Panc1 (cell line): ENCODE measurements around the gene SMIM1. TPM values are rescaled to one million over a fixed set of nuclear protein-coding genes. Genes with fewer than 3 reads are reported as not detected.

Experiments
- ATAC-seq: fragments of 200-7000 bp; cut with Tn5 transposase; 2 replicates; pipeline ENCODE4 v1.9.1; 2020; ENCODE audit warnings: mild to moderate bottlenecking, moderate library complexity
- BruUV-seq: library from RNA; stranded (reverse); fragments of 400-500 nt; replicated peaks from 2 replicates; lab custom pipeline; 2021; lab: Mats Ljungman, UMichigan
- CTCF ChIA-PET: fragments of 300-600 bp; sonication (Branson Sonifier 250); formaldehyde crosslinking; loops from one replicate; lab custom pipeline; 2022; ENCODE audit warnings: antibody characterized with exemption; lab: Charles Lee
- POLR2A ChIA-PET: fragments of 300-600 bp; sonication (Branson Sonifier 250); formaldehyde crosslinking; loops from one replicate; lab custom pipeline; 2022; ENCODE audit warnings: antibody characterized with exemption; lab: Charles Lee
- DNase-seq: peaks from one replicate; pipeline ENCODE4 v3.0.0-alpha.2; 2010; ENCODE audit warnings: low read depth, low spot score
- H3K27ac ChIP-seq: 2 replicates; pipeline ENCODE4 v1.5.1; 2011; ENCODE audit warnings: mild to moderate bottlenecking, low read length, inconsistent platforms
- H3K27me3 ChIP-seq: fragments of 200-500 bp; sonication (Bioruptor generic); 2 replicates; pipeline ENCODE4 v1.6.0; 2014; ENCODE audit warnings: low read length, inconsistent platforms; ENCODE audit not compliant: control insufficient read depth, insufficient read depth
- H3K36me3 ChIP-seq: fragments of 200-500 bp; sonication (Bioruptor generic); 2 replicates; pipeline ENCODE4 v1.5.1; 2014; ENCODE audit warnings: inconsistent platforms, mild to moderate bottlenecking, low read length, moderate library complexity; ENCODE audit not compliant: control insufficient read depth, insufficient read depth
- H3K4me1 ChIP-seq: 2 replicates; pipeline ENCODE4 v1.5.1; 2011; ENCODE audit warnings: inconsistent platforms, mild to moderate bottlenecking, low read length, moderate library complexity; ENCODE audit not compliant: control insufficient read depth, insufficient read depth
- H3K4me3 ChIP-seq, 2 experiments: 2 replicates each; pipeline ENCODE4 v1.5.1; 2011 to 2012; ENCODE audit warnings: low read depth in 2 of 2, low read length in 2 of 2, mild to moderate bottlenecking in 2 of 2, inconsistent platforms in 1 of 2, moderate library complexity in 1 of 2
- H3K9me3 ChIP-seq: fragments of 200-500 bp; sonication (Bioruptor generic); 2 replicates; pipeline ENCODE4 v1.5.1; 2014; ENCODE audit warnings: low read depth, mild to moderate bottlenecking, inconsistent platforms, low read length, moderate library complexity; ENCODE audit not compliant: control insufficient read depth, insufficient read depth
- CTCF ChIP-seq: fragments of 450-650 bp; IDR thresholded peaks from 2 replicates; pipeline ENCODE4 v1.5.1; 2017; ENCODE audit warnings: mild to moderate bottlenecking
- POLR2AphosphoS5 ChIP-seq: IDR thresholded peaks from 2 replicates; pipeline ENCODE4 v1.6.1; 2012; ENCODE audit warnings: mild to moderate bottlenecking, low read depth, low read length, moderate library complexity
- REST ChIP-seq, 2 experiments: IDR thresholded peaks; 2 replicates each; pipeline ENCODE4 v1.6.1; 2011 to 2012; ENCODE audit warnings: low read depth in 2 of 2, control low read depth in 1 of 2, low read length in 1 of 2, mild to moderate bottlenecking in 1 of 2, moderate library complexity in 1 of 2; ENCODE audit not compliant: insufficient read depth in 1 of 2
- SIN3A ChIP-seq: IDR thresholded peaks from 2 replicates; pipeline ENCODE4 v1.6.1; 2012; ENCODE audit warnings: low read depth, mild to moderate bottlenecking, low read length, moderate library complexity, borderline replicate concordance; ENCODE audit not compliant: insufficient read depth
- TCF7L2 ChIP-seq: IDR thresholded peaks from 2 replicates; pipeline ENCODE4 v1.6.1; 2011; ENCODE audit warnings: mild to moderate bottlenecking, low read depth, low read length, inconsistent platforms
- in situ Hi-C: cut with HindIII; loops from 2 replicates; pipeline ENCODE4 v1.10.0; 2016; ENCODE audit warnings: low sequenced_read_pairs, low pct_unique_long_range_greater_than_20kb
- intact Hi-C: fragments of 100-400 bp; cut with micrococcal nuclease; formaldehyde crosslinking; loops from one replicate; pipeline ENCODE4 v1.10.0; 2022; ENCODE audit not compliant: unreplicated experiment
- total RNA-seq: library from RNA; stranded (reverse); gene quantifications from one replicate; pipeline ENCODE4 v1.2.1, GENCODE V29; 2021; ENCODE audit not compliant: unreplicated experiment

The SMIM1 gene
- total RNA-seq, 1 experiment from 2014 or later = 35.5 TPM

- CTCF ChIA-PET = no interaction called here
- TF ChIP-seq POLR2AphosphoS5 (no peak), TCF7L2 (no peak), CTCF (no peak), SIN3A (no peak), REST (IDR thresholded peaks at IDR 0.05; ENCODE audit: insufficient read depth in 1 of 2, low read depth in 2 of 2, low read length in 1 of 2) (no peak)
- peaks cover 2% of the 10 kb centered on the region; the same call in 1 of the 2 replicates for H3K36me3 ChIP-seq
- H3K4me1 ChIP-seq = no peaks in the 10 kb centered on the region
- in situ Hi-C loops = no loop called here
- DNase-seq (no peak), ATAC-seq (no peak)
- no peaks in the 10 kb centered on the region for H3K9me3 ChIP-seq
- POLR2A ChIA-PET = no interaction called here
- intact Hi-C loops = no loop called here
- no peak overlapping the region for H3K27ac ChIP-seq
- no peaks in the 10 kb centered on the region for H3K27me3 ChIP-seq
- TSS peak; percentile 57 for BruUV-seq
- H3K4me3 ChIP-seq = no peak overlapping the region
Observed at GRCh38 chr1:3783651-3784474, 11.3 kb downstream of the SMIM1 start.

DNA sequence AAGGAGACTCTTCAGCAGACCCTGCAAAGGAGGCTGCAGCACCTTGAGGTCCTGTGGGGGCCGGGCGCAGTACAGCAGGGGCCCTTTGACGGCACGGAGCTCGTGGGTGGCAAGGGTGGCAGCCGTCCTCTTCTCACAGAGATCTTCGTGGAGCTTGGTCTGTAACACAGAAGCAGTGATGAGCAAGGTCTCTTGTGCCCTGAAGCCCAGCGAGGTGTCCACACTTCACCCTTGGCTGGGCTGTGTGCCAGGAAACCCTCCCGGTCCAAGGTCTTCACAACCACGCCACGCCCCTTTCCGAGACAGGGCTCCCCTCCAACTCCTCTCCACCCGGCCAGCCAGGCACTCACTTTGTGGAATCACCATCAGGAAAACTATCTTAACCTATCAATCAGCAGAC is 12.5 kb downstream of the SMIM1 start:
- ChIA-PET POLR2A (no interaction called here), CTCF (no interaction called here)
- BruUV-seq = no TSS peak
- ATAC-seq (no peak), DNase-seq (no peak)
- H3K27ac ChIP-seq = no peak overlapping the region
- in situ Hi-C loops (no loop called here), intact Hi-C loops (no loop called here)
- H3K36me3 ChIP-seq = peaks cover 2% of the 10 kb centered on the region; the same call in 1 of the 2 replicates
- H3K27me3 ChIP-seq = no peaks in the 10 kb centered on the region
- H3K4me3 ChIP-seq = no peak overlapping the region
- H3K9me3 ChIP-seq = no peaks in the 10 kb centered on the region
- H3K4me1 ChIP-seq = no peaks in the 10 kb centered on the region
- no peak for TF ChIP-seq CTCF
